ENCODE results near the gene MYD88.

GRCh38 chr3:38111696-38112377 is 26.6 kb upstream of the MYD88 start:
- TF ChIP-seq CTCF (IDR thresholded peaks at IDR 0.05): no peak
- no peak for TF ChIP-seq RAD21 (conservative IDR thresholded peaks at IDR 0.05 in 1 of 2, IDR thresholded peaks at IDR 0.05 in 1 of 2)
- no peak for TF ChIP-seq MAFK (IDR thresholded peaks at IDR 0.05; ENCODE audit: partially characterized antibody)
- no peak for TF ChIP-seq FOSL2 (IDR thresholded peaks at IDR 0.05)
- no peak for TF ChIP-seq FOSL2 (CRISPR knock-in tag; IDR thresholded peaks at IDR 0.05)
- TF ChIP-seq EP300 (IDR thresholded peaks at IDR 0.05): no peak
- no peak for TF ChIP-seq SMC3 (IDR thresholded peaks at IDR 0.05)
